ENCODE measurements around the gene FDPS.
"Not testable (repeated sequence)": the region's sequence is repeated elsewhere in the genome, so short reads cannot be mapped to it uniquely, and the experiment has no call there.

Gene FDPS

DNA sequence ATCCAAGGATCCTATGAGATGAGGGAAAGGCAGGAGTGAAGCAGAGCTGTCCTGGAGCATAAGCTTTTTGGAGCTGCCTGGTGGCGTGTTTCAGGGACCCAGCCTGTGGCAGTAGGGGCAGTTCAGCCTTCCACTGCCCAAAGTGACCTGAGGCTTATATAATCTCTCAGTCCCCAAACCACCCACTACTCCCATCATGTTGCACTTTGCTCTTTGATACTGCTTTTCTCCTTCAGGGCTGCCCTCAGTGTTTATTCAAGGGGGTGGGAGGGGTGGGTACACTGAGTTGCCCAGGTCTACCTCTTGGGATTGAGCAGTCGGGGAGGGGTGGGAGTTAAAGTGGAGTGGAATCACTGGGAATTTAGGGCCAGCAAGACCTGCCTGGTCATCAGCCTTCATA lies 22.1 kb upstream of the FDPS start:
- no peak for DNase-seq

DNA sequence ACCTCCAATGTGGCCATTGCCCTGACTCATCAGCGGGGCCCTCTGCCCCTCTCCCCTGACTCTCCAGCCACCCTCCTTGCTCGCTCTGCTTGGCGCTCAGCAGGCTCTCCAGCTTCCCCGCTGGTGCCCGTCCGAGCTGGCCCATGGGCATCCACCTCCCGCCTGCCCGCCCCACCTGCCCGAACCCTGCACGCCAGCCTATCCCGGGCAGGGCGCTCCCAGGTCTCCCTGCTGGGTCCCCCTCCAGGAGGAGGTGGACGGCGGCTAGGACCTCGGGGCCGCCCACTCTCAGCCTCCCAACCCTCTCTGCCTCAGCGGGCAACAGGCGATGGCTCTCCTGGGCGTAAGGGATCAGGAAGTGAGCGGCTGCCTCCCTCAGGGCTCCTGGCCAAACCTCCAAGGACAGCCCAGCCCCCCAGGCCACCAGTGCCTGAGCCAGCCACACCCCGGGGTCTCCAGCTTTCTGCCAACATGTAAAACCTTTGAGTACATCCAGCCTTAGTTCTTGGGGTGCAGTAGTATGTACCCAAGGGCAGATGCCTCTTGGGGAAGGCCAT lies 20.6 kb upstream of the FDPS start:
- DNase-seq, result no peak

- DNase-seq, result not testable (repeated sequence)
These were observed 17.7 kb upstream of the FDPS start for GRCh38 chr1:155291006-155291405.

DNA sequence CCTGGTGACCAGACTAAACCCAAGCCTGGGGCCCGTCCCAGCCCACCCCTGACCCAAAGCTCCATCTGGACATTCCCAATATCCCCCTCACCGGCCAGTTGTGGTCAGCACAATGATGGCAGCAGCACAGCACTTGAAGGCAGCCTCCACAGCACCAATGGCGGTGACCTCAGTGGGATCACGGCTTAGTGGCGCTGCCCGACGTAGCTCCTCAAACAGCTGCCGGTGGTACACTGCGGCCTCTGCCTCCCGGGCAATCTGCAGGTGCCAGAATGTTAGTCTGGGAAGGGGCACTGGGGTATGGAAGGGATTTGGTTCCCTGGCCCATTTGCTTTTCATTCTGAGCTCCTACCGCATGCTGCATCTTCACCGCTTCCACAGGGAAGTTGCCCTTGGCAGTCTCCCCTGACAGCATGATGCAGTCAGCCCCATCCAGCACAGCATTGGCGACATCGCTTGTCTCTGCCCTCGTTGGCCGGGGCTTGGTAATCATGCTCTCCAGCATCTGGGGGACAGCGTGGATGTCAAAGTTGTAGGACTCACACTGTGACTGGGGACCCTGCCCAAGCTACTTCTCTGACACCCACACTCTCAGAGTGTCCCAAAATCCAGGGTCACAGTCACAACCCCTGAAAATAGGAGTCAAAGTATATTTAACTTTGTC lies 15.4 kb upstream of the FDPS start:
- no peak for DNase-seq

- DNase-seq, result no peak
These were observed 14.0 kb upstream of the FDPS start for GRCh38 chr1:155294520-155295182.

GRCh38 chr1:155295183-155295941 lies 13.3 kb upstream of the FDPS start:
- DNase-seq, result no peak

GRCh38 chr1:155295942-155296267 lies 12.8 kb upstream of the FDPS start:
- DNase-seq, result no peak

DNA sequence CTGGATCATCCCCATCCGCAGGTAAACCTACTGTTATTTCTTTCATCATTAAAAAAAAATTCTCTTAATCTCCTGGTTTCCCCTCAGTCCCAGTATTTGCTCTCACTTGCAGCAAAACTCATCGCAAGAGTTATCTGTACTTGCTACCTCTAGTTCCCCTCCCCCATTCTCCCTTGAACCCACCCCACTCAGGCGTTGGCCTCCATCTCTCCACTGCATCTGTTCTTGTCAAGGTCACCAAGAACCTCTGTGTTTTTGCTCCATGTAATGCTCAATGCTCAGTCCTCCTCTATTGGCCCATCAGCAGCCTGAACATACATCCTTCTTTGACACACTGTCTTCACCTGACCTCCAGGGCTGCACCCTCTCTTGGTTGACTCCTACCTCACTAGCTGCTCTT lies 12.0 kb upstream of the FDPS start:
- no peak for DNase-seq

DNA sequence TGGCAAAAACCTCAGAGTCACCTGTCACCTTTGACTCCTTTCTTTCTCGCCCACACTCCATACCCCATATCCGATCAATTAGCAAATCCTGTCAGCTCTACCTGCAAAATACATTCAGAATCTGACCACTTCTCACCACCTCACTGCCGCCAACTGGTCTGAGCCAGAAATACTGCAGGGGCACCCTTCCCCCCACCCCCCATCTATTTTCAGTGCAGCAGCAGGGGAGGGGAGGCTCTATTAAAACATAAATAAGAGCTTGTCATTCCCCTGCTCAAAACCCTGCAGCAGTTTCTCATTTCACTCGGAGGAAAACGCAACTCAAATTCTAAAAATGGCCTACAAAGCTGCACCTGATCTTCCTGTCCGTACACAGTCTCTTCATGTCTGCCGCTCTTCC lies 11.3 kb upstream of the FDPS start:
- DNase-seq, result no peak

GRCh38 chr1:155300024-155300423 lies 8.6 kb upstream of the FDPS start:
- DNase-seq, result no peak

GRCh38 chr1:155300553-155301329 lies 7.9 kb upstream of the FDPS start:
- no peak for DNase-seq

- no peak for DNase-seq
These were observed 7.3 kb upstream of the FDPS start, which contains the start of gene PKLR for GRCh38 chr1:155301342-155301841. Gene PKLR, minus strand, starts transcription at chr1:155301438. Its CDS starts 43 bp downstream, at chr1:155301395.

DNA sequence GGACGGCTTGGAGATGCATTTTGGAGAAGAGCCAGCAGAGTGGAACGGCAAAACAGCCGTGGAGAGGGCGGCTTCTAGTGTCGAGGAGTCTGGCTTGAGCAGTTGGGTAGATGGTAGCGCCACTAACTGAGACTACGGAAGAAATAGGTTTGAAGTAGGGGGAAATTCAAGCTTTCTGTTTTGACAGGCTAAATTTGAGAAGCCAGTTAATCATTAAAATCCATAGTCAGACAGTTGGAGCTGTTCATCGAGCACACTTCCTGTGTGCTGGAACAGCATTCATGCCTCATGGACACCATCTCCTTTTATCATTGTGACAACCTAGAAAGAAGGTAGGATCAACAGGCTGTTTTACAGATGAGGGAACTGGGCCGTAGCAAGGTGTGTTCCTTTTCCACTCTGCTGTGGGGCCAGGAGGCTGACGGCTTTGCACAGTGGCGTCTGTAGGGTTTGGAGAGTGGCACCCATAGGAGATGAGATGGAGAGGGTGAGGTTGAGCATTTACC lies 4.1 kb upstream of the FDPS start:
- no peak for DNase-seq

DNA sequence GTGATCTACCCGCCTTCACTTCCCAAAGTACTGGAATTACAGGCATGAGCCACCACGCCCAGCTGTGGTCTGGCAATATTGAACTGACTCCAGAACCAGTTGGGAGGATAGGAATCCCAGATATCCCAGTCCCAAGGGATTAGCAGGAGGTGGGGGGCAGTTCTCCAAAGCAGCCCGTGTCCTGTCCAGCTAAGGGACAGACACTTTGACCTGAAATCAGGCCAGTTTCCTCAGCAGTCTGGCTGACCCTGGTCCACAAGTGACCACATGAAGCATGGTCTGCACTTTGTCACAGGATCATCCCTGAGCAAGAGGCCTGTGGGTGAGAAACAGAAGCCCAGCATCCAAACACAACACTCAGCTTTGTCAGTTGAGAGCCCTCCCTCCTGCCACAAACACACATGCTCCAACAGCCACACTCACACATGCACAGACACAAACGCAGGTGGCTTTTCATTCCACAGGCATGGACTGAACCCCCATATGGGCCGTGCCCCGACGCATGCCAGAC lies 2.7 kb upstream of the FDPS start:
- DNase-seq, result no peak

DNA sequence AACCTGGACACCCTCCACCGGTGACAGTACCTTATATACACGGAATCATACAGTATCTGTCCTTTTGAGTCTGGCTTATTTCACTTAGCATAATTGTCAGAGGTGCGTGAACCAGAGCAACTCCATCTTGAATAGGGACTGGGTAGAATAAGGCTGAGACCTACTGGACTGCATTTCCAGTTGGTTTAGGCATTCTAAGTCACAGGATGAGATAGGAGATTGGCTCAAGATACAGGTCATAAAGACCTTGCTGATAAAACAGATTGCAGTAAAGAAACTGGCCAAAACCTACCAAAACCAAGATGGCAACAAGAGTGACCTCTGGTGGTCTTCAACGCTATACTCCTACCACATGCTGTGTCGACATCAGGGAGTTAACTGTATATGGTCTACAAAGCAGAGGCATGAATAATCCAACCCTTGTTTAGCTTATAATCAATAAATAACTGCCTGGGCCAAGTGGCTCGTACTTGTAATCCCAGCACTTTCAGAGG lies 1.4 kb upstream of the FDPS start:
- DNase-seq, result no peak

- DNase-seq, result peak; percentile 5
These were observed 856 bp downstream of the FDPS start for GRCh38 chr1:155309423-155310021.

GRCh38 chr1:155313261-155313660 lies 4.6 kb downstream of the FDPS start:
- DNase-seq, result no peak

DNA sequence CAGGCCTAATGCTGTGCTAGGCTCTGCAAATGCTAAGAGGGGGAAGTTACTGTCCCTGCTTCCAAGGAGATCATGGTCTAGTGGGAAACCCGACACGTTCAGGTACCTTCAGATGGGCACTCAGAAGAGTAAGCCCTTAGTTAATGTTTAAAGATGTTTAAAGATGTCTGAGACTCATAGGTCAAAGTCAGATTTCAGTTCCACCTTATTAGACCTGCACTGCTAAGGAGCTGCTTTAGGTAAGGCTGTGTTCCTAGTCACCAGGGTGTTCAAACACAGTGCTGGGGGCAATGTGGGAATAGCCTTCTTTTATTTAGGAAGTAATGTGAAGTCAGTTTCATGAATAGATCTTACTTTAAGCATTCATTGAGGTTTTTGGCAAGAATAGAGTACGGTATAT lies 8.3 kb downstream of the FDPS start:
- no peak for DNase-seq

GRCh38 chr1:155318082-155318481 lies 9.4 kb downstream of the FDPS start:
- DNase-seq, result no peak

DNA sequence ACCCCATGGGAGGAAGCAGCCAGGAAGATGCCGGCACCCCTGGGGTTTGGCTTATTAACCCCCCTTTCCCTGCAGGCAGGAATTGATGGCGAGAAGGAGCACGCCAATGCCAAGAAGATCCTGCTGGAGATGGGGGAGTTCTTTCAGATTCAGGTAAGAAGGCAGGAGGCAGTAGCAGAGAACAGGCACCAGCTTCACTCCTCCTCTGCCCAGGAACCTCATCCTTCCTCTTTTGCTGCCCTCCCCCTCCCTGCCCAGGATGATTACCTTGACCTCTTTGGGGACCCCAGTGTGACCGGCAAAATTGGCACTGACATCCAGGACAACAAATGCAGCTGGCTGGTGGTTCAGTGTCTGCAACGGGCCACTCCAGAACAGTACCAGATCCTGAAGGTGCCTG lies 10.9 kb downstream of the FDPS start:
- no peak for DNase-seq

GRCh38 chr1:155320252-155320651 lies 11.6 kb downstream of the FDPS start:
- DNase-seq, result no peak
